ENCODE measurements around the gene TTLL12. TPM values are rescaled to one million over a fixed set of nuclear protein-coding genes. Genes with fewer than 3 reads are reported as not detected.

TTLL12 gene
- total and polyA plus RNA-seq, 2 of the 8 experiments (the other 6 are each of a cell fraction or from before 2014, with no cell fraction given) = 101 to 124 TPM

DNA sequence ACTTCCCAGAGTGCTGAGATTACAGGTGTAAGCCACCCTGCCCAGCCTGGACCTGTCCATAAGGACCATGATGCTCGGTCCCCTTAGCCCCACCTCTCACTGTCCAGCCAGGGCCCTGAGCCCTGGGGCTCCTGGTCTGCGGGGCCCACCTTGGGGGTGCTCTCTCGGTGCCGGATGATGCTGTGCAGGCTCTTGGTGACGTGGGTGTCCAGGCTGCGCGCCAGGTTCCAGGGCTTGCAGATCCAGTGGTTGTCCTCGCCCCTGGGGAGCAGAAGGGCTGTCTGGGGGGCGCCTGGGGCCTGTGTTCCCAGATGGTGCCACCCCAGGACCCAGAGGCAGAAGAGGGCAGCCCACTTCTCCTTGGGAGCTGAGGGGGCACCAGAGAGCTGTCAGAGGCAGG lies 13.4 kb downstream of the TTLL12 start:
- Histone ChIP-seq H2AFZ (ENCODE audit: low read length) (no peak overlapping the region), H3K4me2 (ENCODE audit: insufficient read depth in 1 of 2, low read depth in 2 of 2, low read length in 2 of 2) (no peak overlapping the region)
- POLR2A ChIA-PET (ENCODE audit: partially characterized antibody) = interaction anchor here (0.6 to 1.9 kb wide), 6 partner anchors 9 to 559 kb away, joined by 3 to 5 read pairs (median 4); partner anchors contain the start of gene POLDIP3

More for the DNA sequence above, 13.4 kb downstream of the TTLL12 start:
- Histone ChIP-seq H2BK15ac (ENCODE audit: low read length) (no peak overlapping the region), H3K18ac (ENCODE audit: extremely low read depth, low read length) (no peak overlapping the region), H3K36me3 (ENCODE audit: control insufficient read depth in 2 of 4, insufficient read depth in 4 of 4, low read length in 3 of 4) (peaks cover 31 to 62% (median 60%) of the 10 kb centered on the region in 4 experiments), H3K79me1 (ENCODE audit: low read depth, low read length) (no peaks in the 10 kb centered on the region), H4K91ac (replicated peaks; ENCODE audit: insufficient read length, low read length) (no peak overlapping the region), H3K23ac (ENCODE audit: insufficient read length) (no peak overlapping the region), H3K27me3 (replicated peaks in 1 of 4; ENCODE audit: control insufficient read depth in 3 of 4, extremely low read depth in 1 of 4, insufficient read depth in 3 of 4, low read length in 3 of 4) (no peaks in the 10 kb centered on the region), H2BK120ac (replicated peaks; ENCODE audit: low read depth, low read length) (no peak overlapping the region), H3K23me2 (ENCODE audit: low read depth, low read length) (no peaks in the 10 kb centered on the region), H3K27ac (ENCODE audit: low read depth, low read length) (no peak overlapping the region), H3K79me2 (ENCODE audit: control insufficient read depth in 1 of 2, insufficient read depth in 2 of 2, low read length in 2 of 2) (no peaks in the 10 kb centered on the region), H2BK5ac (ENCODE audit: low read depth, low read length) (no peak overlapping the region), H4K5ac (ENCODE audit: insufficient read length, low read depth, low read length) (no peak overlapping the region), H3K4ac (replicated peaks; ENCODE audit: insufficient read length, low read depth, low read length) (no peak overlapping the region), H2BK20ac (ENCODE audit: low read length) (no peak overlapping the region), H3K4me3 (ENCODE audit: extremely low read depth in 1 of 4, insufficient read depth in 2 of 4, low read depth in 3 of 4, low read length in 4 of 4) (no peak overlapping the region), H3K56ac (replicated peaks; ENCODE audit: insufficient read length, low read depth, low read length) (no peak overlapping the region), H2AK5ac (ENCODE audit: low read depth, low read length) (no peak overlapping the region), H4K20me1 (replicated peaks in 1 of 2; ENCODE audit: control insufficient read depth in 1 of 2, insufficient read depth in 2 of 2, low read length in 2 of 2) (peaks cover 7 to 14% of the 10 kb centered on the region in 2 experiments), H3K14ac (ENCODE audit: insufficient read length) (no peak overlapping the region), H2BK12ac (ENCODE audit: low read depth, low read length) (no peak overlapping the region), H3K9ac (replicated peaks in 1 of 4; ENCODE audit: extremely low read depth in 1 of 4, low read depth in 3 of 4, low read length in 3 of 4) (no peak overlapping the region), H4K8ac (ENCODE audit: extremely low read depth, insufficient read depth, low read length) (no peak overlapping the region), H3K9me3 (ENCODE audit: insufficient read depth in 2 of 2, low read depth in 1 of 2, low read length in 1 of 2) (no peaks in the 10 kb centered on the region), H3K4me1 (replicated peaks in 1 of 4; ENCODE audit: control insufficient read depth in 3 of 4, insufficient read depth in 4 of 4, low read length in 3 of 4) (no peaks in the 10 kb centered on the region)
- TF ChIP-seq USF2 (IDR thresholded peaks at IDR 0.05; ENCODE audit: low read length) = no peak
- TF ChIP-seq ATF3 (IDR thresholded peaks at IDR 0.05; ENCODE audit: insufficient read depth, low read depth, low read length) = no peak
- TF ChIP-seq TBP (IDR thresholded peaks at IDR 0.05; ENCODE audit: low read depth, low read length) = no peak
- no peak for TF ChIP-seq POU5F1 (IDR thresholded peaks at IDR 0.05; ENCODE audit: low read depth, low read length)
- no peak for TF ChIP-seq EZH2 (IDR thresholded peaks at IDR 0.05; ENCODE audit: low read depth, low read length, severe bottlenecking)
- TF ChIP-seq RBBP5 (IDR thresholded peaks at IDR 0.05; ENCODE audit: borderline replicate concordance, low read depth, low read length) = no peak
- no peak for TF ChIP-seq POLR2A (IDR thresholded peaks at IDR 0.05; ENCODE audit: control extremely low read depth in 1 of 2, low read depth in 2 of 2, low read length in 2 of 2)
- CTCF ChIA-PET (ENCODE audit: partially characterized antibody) = interaction anchor here (1.3 to 1.4 kb wide), 2 partner anchors 11 to 525 kb away, joined by 3 read pairs; no protein-coding TSS in a partner anchor
- DNase-seq (ENCODE audit: low read depth in 1 of 2, low spot score in 2 of 2) = no peak
- FAIRE-seq = no peak
- WGBS, 2 experiments (ENCODE audit: extremely low coverage in 1 of 2, insufficient coverage in 1 of 2, insufficient read length in 1 of 2, insufficient replicate concordance in 2 of 2, low coverage in 1 of 2, low lambda C conversion rate in 2 of 2, missing lambda C conversion rate in 1 of 2) = 97% methylated on average over 9 of the region's 9 CpGs; no CpG with 5 or more reads in 1 of the 2 experiments
